GM21576 (cell line): Measurements from ENCODE around the gene FANCE.
A peak's percentile ranks its signal among the peaks of the same experiment; 100 is the strongest.

Experiments
- ATAC-seq: cut with Tn5 transposase; IDR thresholded peaks from one replicate; pipeline ENCODE4 v1.9.1; 2021; ENCODE audit warnings: mild to moderate bottlenecking, moderate library complexity; ENCODE audit not compliant: unreplicated experiment

Gene FANCE

GRCh38 chr6:35463292-35463691, 11.2 kb downstream of the FANCE start:
- ATAC-seq = no peak

GRCh38 chr6:35465646-35466045, 13.5 kb downstream of the FANCE start:
- ATAC-seq = no peak

DNA sequence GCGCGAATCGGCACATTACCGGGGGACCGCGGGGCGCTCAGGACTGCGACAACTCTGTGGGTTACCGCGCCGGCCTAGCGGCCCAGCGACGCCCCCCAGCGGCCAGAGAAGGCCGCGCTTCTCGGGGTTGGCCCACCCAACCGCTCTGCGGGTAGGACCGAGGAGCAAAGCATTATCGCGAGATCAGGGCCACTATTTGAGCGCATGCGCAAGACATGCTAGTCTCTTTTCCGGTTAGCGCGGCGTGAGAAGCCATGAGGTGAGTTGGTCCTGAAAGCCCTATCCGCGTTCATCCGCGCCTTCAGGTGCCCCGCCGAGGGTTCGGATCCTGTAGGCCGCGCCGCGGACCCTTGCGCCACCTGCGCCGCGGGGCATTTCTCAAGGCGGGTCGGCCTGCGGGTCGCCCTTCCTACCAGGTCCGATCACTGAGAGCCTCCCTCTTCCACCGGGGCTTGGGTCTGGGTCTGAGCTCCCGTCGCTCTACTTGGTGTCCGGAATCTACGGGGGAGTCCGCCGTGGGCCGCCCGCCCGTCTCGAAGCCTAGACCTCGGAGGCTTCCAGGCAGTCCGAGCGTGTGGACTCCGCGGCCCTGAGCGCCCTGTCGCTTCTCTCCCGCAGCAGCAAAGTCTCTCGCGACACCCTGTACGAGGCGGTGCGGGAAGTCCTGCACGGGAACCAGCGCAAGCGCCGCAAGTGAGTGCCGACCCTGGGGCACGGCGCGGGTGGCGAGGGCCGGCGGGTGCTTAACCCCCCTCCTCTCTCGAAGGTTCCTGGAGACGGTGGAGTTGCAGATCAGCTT, 16.2 kb downstream of the FANCE start, which contains the start of gene RPL10A:
TSS of gene RPL10A (plus strand) at position 221 of the 799 bp plus-strand sequence. CDS start at position 255, 34 bp downstream.
- peak; percentile 74 for ATAC-seq

- no peak for ATAC-seq
Observed at GRCh38 chr6:35468980-35469750, 17.0 kb downstream of the FANCE start.

GRCh38 chr6:35469751-35470662, 17.9 kb downstream of the FANCE start:
- no peak for ATAC-seq

DNA sequence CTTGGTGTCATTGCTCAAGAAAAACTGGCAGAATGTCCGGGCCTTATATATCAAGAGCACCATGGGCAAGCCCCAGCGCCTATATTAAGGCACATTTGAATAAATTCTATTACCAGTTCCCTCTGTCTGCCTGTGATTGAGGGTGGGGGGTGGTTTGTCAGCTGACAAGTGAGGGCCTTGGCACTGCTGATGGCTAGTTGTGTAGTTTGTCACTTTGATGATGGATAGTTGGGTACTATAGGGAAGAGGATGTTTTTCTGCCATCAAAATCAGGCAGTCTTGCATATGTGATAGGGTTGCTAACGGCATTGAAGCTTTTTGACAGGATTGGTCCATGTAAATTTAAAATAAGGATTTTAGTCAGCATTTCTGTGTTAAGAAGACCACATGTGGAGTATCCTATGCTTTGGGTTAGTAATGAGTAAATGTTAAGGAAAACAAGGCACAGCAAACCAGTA, 18.6 kb downstream of the FANCE start:
- no peak for ATAC-seq

GRCh38 chr6:35471836-35472345, 19.8 kb downstream of the FANCE start:
- ATAC-seq = no peak

DNA sequence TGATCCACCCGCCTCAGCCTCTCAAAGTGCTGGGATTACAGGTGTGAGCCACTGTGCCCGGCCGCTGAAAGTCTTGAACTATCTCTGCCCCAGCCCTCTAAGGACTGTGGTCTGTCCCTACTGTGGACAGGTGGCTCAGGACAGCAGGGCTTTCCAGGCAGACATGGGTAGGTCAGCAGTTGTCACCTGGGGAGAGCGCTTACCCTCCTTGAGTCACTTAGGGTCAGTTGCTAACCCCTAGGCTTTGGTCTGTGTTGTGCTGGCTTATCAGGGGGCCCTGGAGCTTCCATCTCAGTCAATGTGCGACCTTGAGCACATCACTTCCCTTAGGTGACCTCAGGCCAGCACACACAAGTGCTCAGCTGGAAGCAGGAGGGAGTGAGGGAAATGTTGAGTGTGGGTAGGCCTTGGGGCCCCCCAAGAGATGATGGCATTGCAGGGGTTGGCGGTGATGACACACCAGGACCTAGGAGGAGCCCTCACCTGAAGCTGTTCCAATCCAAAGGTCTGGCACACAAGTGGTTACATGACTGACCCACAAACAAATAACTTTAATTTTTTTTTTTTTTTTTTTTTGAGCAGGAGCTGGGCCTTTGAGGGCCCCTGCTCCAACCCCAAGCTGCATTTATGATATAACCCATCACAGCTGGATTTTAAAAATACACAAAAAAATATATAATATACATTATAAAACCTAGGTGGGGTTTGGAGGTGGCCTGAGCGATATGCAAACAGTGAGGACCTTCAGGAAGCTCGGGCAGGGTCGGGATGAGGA, 21.1 kb downstream of the FANCE start:
- ATAC-seq = no peak

- no peak for ATAC-seq
Observed at GRCh38 chr6:35473850-35474130, 21.7 kb downstream of the FANCE start.

GRCh38 chr6:35474131-35474941, 22.2 kb downstream of the FANCE start:
- ATAC-seq = no peak

DNA sequence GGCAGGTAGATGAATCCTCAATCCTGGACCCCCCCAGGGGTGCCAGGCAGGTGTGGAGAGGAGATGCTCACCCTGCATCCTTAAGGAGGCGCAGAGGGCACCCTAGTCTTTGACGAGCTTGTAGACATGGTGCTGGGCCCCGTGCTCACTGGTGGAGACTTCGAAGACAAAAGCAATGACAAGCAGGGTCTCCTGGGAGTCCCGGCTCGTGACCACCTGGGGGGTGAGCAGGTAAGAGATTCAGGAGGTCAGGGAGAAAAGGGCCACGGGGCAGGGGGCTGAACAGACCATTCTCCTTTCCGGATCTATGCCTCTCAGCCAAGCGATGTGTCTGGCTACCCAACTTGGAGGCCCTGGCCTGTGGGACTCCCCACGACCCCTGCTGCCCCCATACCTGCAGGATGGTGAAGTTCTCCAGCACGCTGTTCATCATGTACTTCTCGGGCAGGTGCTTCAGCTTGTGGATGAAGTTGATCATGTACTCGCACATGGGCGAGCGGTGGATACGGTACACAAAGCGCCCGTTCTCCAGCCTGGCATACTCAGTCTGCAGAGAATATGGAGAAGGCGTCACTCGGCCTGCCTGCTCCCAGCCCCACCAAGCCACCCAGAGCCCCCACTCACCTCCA, 22.9 kb downstream of the FANCE start:
- no peak for ATAC-seq

- no peak for ATAC-seq
Observed at GRCh38 chr6:35475573-35475972, 23.4 kb downstream of the FANCE start.

- ATAC-seq = no peak
Observed at GRCh38 chr6:35476004-35476403, 23.9 kb downstream of the FANCE start.

GRCh38 chr6:35477028-35477427, 24.9 kb downstream of the FANCE start:
- no peak for ATAC-seq

DNA sequence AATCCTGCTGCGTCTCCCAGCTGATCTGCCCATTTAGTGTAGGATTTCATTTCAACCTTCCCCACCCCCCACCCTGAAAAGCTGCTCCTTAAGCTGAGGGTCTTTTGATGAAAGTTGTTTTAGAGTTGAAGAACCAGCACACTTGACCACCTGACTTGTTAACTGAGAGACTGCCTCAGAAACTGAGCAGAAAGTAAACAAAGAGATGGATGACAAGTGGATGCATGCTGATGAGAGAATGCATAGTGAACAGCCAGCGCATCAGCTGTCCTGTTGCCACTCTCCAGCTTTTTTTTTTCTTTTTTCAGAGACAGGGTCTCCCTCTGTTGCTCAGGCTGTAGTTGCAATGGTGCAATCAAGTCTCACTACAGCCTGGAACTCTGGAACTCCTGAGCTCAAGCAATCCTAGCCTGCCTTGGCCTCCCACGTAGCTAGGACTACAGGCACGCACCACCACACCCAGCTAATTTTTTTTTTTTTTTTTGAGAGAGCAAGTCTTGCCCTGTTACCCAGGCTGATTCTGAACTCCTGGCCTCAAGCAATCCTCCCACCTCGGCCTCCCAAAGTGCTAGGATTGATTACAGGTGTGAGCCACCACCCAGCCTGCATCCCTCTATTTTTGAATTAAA, 25.5 kb downstream of the FANCE start:
- no peak for ATAC-seq

DNA sequence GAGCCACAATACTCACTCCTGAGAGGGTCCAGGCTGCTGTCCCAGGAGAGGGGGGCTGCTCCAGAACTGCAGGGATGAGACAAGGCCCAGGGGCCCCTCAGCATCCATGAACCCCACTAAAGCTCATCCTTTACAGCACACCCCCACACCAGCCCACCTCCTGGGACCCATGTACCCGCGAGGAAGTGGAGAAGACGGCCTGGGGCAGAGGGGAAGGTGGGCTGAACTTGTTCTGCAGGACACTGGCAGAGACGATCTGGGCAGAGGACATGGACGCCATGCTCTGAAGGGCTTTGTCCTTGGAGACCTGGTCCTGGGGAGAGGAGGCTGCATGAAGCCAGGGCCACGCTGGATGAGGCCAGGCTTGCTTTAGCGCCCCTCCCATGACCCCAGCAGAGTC, 26.1 kb downstream of the FANCE start:
- no peak for ATAC-seq

GRCh38 chr6:35480176-35480575, 28.0 kb downstream of the FANCE start:
- ATAC-seq = no peak

DNA sequence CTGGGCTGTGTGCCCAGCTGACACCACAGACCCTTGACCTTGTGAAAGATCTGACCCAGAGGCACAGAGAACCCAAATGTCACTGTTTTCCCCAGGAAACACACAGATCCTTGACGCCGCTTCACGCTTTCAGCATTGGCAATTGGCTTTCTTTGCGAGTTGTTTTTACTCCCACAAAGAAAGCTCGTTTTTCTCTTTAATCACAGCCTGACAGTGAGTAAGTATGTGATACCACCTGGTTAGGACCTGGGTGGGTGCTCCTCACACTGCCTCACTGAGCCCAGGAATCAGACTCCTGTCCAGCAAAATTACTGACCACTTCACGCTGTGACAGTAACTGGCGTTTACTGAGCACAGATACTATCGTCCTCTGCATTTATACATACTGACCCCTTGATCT, 29.1 kb downstream of the FANCE start:
- no peak for ATAC-seq
